Pulmonary artery endothelial cell (primary cell): Measurements from ENCODE around the gene SPEM1. TPM values are rescaled to one million over a fixed set of nuclear protein-coding genes. Genes with fewer than 3 reads are reported as not detected.

Source experiments
- DNase-seq: peaks from one replicate; pipeline ENCODE4 v3.0.0-alpha.2; 2011; ENCODE audit warnings: low read depth, low spot score
- total RNA-seq: library from RNA; depleted of rRNA; stranded (reverse); fragments of >200 nt; gene quantifications from 2 replicates; pipeline ENCODE4 v1.2.3, GENCODE V29; 2014

Gene SPEM1
- total RNA-seq, 1 donor from 2014 or later: not detected

DNA sequence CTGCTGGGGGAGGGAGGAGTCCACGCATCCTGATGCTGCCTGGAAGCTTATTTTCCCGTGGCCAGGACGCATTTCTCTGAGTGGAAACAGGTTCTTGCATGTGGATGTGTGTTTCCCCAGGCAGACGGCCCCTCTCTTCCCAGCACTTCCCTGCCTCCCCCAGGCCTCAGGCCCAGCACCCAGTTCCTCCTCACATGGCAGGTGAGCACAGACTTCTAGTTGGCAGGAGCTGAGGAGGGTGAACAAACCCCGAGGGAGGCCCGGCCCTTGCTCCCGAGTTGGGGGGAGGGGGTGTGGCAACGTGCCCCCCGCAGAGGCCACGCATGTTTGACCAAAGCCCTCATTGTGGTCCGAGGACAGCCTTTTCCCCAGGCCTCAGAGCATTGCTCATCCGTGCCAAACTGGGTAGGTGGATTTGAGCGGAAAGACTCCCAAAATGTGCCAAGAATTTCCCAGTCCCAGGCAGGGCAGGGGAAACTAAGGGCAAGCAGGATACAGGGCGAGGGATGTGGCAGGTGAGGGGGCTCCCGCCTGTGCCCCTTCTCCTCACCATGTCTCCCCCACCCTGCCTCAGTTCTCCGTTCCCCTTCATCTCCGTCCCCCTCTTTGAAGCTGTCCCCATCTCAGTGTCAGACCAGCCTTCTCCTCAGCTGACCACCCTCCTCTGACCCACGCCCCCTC is 1.5 kb upstream of the SPEM1 start:
- no peak for DNase-seq

DNA sequence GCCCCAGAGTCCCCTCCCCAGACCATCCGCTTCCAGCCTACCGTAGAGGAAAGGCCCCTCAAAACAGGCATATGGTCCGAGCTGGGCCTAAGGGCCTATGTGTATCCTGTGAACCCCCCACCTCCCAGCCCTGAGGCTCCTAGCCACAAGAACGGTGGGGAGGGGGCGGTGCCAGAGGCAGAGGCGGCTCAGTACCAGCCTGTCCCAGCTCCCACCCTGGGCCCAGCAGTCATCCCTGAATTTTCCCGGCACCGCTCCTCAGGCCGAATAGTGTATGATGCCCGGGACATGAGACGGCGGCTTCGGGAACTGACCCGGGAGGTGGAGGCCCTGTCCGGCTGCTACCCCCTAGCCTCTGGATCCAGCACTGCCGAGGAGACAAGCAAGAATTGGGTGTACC is 1.1 kb downstream of the SPEM1 start:
- no peak for DNase-seq

DNA sequence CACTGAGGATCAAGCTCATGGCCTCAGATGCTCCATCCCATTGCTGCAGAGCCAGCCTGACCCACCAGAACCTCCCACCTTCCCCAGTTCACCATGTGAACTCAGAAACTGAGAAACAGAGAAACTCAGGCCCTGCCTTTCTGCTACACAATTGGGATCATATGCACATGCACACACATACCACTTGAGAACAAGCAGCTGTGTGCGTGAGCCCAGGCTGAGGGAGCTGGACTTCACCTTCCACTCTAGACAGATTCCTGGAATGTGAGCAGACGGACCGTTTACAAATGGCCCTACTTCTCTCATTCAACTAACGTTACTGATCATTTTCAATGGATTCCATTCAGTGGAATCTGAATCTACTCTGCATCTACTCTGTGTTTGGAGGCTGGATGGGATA is 3.6 kb downstream of the SPEM1 start:
- DNase-seq: no peak

DNA sequence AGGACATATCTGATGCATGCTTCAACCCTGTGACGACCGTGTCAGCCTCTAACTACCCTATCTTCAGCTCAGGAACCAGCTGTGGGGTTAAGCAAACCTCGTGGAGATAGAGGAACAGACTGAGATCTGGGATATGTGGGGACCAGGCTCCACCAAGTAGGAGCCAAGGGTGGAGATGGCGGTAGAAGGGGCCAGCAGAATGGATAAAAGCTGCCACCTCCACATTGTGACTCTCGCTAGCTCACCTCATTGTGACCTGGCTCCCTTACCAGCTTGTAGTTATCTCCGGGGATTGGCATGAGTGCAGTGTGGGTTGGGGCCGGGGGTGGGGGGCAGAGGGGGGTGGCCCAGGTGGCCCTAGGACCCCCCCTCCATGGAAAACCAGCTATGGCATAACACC is 5.2 kb downstream of the SPEM1 start, which contains the start of gene SPEM2:
Gene SPEM2 (plus strand): TSS at position 301 of the 400 bp plus-strand sequence. CDS start 73 bp downstream, at position 374.
- no peak for DNase-seq

DNA sequence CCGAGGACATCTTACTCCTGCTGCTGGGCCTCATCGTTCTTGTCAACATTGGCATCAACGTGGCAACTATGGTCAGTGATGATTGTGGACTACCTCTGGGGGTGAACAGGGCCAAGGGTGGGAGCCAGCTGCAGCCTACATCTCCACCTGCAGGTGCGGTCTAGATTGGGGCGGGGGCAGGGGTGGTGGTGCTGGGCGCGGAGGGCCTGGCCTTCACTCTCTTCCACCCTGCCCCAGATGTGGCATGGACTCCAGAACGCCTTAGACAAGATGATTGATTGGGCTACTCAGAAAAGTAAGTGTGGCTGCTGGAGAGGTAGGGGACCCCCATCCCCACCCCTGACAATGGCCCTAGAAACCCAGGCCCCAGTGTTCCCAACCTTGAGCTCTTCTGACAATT is 5.6 kb downstream of the SPEM1 start:
- DNase-seq: no peak

DNA sequence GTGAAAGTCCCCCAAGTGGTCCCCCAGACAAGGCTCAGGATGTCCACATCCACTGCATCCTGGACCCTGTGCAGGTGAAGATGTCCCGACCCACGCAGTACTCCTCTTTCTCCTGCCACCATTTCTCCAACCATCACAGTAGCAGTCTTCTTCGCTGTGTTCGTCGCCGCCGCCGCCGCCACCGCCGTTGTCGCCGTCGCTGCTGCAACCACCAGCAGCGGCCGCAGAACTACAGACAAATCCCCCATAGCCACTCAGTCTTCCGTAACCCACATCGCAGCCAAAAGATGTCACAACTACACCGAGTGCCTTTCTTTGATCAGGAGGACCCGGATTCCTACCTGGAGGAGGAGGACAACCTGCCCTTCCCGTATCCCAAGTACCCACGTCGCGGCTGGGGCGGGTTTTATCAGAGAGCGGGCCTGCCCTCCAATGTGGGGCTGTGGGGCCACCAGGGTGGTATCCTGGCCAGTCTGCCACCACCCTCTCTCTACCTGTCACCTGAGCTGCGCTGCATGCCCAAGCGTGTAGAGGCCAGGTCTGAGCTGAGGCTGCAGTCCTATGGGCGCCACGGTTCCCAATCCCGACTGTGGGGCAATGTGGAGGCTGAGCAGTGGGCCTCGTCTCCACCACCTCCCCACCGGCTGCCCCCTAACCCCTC is 6.2 kb downstream of the SPEM1 start:
- DNase-seq: no peak

DNA sequence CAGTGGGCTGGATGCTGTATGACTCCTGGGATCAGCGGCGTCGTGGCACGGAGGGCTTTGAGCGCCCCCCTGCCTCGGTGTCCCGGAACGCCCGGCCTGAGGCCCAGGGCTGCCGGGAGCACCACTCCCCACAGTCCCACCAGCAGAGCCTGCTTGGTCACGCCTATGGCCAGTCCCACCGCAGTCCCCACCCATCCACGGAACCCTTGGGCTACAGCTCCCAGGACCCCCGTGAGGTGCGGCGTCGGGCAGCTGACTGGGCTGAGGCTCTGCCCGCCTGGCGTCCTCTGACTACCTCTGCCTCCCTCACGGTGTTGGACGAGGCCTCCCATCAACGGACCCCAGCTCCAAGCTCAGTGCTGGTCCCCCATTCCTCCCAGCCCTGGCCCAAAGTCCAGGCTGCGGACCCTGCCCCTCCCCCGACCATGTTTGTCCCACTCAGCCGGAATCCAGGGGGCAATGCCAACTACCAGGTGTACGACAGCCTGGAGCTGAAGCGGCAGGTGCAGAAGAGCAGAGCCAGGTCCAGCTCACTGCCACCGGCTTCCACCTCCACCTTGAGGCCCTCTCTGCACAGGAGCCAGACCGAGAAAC is 6.9 kb downstream of the SPEM1 start:
- no peak for DNase-seq

DNA sequence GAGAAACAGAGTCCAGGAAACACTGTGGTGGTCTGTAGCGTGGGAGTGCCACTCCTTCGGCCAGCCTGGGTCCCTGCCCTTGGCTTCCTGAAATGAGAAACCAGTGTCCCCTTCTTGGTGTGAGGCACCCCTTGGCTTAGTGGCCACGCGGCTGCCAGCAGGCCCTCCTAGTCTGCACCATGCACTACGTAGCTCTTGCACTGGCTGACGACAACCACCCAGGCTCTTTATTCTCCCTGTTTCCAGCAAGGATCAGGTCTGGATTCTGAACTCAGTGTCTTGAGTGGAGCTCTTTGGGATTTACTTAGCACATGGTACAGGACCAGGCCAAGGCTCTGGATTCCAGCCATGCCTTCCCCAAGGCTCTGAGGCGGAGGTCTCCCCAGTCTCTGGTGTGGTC is 7.4 kb downstream of the SPEM1 start:
- no peak for DNase-seq

DNA sequence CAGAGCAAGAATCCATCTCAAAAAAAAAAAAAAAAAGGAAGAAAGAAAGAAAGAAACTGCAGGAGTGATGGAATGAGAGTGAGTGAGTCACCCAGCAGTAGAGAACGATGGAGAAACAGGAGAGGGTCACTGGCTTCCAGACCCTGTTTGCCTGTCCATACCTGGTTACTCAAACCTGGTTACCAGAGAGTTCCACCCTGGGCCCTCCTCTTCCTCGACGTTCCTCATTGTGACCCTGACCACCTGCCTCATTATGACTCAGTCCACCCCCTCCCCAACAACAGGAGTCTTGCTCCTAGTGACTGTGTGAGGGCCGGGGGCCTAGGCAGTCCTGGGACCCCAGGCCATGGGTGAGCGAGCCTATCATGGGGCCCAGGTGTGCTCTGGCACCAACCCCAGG is 8.4 kb downstream of the SPEM1 start, which contains the start of gene SPEM3:
Gene SPEM3 (plus strand): TSS at position 301 of the 400 bp plus-strand sequence. CDS start 46 bp downstream, at position 347.
- no peak for DNase-seq

DNA sequence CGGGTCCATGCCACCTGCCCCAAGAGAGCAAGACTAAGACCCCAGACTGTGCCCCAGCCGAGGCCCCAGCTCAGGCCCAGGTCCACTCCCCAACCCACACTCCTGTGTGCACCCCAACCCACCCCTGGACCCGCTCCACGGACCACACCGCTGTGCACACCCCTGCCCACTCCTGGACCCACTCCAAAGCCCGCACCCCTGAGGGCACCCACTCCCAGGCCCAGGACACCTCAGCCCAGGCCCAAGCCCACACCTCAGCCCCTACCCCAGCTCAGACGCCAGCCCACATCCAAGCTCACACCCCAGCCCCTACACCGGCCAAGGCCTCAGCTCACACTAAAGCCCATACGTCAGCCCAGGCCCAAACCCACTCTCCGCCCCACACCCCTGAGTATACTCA is 9.6 kb downstream of the SPEM1 start:
- DNase-seq: no peak

DNA sequence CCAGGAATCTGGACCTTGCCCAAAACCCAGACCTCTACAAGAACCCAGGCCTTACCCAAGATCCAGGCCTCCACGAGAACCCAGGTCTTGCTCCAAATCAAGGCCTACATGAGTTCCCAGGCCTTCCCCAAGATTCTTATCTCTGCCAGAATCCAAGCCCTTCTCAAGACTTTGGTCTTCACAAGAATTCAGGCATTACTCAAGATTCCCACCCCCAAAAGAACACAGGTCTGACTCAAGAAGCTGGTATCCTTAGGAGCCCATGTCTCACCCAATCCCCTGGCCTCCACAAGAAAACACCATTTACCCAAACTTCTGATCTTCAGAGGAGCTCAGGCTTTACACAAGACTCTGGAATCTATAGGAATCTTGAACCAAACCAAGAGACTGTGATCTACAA is 11.1 kb downstream of the SPEM1 start:
- DNase-seq: no peak

DNA sequence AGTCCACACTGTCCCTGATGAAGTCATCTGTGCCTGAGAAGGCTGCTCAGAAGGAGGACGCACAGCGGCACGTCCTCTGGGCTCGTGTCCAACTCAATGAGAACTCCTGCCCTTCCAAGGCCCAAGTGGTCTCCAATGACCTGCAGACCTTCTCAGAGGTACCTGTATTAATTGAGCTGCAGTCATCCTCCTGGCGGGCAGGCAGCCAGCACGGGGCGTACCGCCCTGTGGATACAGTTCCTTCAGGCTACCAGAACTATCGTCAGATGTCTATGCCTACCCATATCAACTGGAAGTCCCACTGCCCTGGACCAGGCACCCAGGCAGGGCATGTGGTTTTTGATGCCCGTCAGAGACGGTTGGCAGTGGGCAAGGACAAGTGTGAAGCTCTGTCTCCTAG is 12.2 kb downstream of the SPEM1 start:
- no peak for DNase-seq

DNA sequence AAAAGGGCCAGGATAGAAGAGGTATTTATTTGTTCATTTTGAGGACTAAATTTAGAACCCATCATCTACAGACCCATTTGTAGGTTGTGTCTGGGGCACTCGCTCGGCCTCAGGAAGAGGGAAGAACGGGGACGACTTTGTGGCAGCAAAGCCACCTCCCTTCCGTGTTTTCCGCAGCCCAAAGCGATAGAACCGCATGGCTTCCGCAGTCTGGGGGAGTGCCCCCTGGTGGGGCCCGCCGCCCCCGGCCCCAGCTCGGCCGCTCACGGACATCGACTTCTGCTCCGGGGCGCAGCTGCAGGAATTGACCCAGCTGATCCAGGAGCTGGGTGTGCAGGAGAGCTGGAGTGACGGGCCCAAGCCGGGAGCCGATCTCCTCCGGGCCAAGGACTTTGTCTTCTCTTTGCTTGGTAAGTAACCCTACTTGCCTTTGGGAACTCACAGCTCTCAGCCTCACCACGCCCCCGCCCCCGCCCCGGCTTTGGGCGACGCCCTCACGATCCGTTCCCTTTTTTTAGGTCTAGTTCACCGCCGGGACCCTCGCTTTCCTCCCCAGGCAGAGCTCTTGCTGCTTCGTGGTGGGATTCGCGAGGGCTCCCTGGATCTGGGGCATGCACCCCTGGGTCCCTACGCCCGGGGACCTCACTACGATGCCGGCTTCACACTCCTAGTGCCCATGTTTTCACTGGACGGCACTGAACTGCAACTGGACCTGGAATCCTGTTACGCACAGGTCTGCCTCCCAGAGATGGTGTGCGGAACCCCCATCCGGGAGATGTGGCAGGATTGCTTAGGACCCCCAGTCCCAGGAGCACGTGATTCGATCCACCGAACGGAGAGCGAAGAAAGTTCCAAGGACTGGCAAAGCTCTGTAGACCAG is 15.8 kb downstream of the SPEM1 start:
- DNase-seq: no peak

DNA sequence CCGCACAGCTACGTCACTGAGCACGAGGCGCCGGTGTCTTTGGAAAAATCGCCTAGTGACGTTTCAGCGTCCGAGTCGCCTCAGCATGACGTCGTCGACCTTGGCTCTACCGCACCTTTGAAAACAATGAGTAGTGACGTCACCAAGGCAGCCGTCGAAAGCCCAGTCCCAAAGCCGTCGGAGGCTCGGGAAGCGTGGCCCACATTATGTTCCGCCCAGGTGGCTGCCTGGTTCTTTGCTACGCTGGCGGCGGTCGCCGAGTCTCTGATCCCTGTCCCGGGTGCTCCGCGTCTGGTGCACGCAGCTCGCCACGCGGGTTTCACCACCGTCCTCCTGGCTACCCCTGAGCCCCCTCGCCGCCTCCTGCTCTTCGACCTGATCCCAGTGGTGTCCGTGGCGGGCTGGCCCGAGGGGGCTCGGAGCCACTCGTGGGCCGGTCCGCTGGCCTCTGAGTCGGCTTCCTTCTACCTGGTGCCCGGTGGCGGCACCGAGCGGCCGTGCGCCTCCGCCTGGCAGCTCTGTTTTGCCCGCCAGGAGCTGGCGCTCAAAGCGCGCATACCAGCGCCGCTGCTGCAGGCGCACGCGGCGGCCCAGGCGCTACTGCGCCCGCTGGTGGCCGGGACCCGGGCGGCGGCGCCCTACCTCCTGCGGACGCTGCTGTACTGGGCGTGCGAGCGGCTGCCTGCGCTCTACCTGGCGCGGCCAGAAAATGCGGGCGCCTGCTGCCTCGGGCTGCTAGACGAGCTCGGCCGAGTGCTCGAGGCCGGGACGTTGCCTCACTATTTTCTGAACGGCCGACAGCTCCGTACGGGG is 16.6 kb downstream of the SPEM1 start:
- DNase-seq: peak; percentile 37

DNA sequence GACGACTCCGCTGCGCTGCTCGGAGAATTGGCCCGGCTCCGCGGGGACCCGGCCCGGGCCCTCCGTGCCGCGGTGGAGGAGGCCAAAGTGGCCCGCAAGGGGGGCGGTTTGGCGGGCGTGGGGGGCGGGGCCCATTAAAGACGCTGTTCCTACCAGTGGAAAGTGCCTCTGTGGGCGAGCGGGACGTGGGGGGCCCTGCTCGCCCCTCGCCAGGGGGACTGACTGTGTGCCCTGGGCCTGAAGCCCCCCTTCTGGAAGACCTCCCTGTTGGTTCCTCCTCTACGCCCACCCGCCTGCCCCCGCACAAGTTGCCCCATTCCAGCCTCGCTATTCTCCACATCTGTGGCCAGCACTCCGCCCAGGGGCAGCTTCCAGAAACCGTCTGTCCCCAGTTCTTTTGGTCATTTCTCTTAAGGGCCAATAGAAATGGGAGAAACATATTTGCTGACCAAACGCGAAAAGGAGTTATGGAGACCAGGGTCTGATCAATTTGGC is 17.3 kb downstream of the SPEM1 start:
- no peak for DNase-seq

DNA sequence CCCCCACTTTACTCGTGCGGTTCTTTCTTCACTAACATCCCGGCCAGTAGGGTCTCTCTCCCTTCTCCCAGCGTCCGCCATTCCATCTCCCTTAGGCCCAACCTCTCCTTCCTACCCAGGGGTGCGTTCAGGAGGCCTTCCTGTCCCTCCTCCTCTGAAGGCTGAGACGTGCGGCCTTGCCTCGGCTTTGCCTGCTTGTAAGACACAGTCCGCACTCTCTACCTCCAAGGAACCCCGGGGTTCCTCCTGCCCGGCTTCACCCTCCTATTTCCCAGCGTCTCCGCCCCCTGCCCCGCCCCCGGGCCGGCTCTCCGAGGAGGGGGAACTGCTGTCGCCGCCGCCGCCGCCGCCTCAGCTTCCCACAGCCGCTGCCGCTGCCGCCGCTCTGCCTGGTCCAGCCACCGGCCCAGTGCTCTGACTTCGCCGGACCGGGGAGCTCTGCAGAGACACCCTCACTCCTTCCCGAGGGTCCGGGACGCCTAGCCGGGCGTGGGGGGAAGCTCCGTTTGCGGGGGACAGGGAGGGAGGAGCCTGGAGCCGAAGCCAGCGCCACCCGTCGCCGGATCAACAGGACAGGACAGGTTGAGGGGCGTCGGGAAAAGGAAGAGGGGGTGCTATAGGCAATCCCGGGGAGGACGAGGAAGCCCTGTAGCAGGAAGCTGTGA is 18.0 kb downstream of the SPEM1 start:
- no peak for DNase-seq

DNA sequence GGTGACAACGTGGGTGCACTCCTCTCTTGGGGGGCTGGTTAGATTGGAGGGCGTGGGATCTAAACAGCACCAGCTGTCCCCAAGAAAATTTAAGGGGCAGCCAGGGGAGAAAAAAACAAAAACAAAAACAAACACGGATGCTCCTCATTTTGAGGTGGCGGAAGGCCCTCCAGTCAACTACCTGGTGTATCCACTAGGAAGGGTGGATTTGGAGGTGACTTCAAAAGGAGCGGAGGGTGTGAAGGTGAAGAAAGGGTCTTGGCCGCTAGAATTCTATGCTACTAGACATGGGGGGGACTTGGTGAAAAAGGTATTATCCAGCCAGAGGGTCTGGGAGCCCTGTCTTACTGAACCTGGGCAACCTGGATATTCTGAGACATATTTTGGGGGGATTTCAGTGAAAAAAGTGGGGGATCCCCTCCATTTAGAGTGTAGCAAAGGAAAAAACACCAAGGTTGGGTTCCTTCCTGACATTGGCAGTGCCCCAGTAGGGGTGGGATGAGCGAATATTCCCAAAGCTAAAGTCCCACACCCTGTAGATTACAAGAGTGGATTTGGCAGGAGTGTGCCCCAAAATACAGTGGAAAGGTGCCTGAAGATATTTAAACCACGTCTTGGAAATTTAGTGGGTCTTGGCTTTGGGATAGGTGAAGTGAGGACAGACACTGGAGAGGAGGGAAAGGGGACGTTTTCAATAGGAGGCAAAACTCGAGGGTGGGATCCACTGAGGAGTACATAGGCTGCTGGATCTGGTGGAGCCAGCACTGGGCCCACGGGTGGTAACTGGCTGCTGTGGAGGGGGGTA is 18.7 kb downstream of the SPEM1 start:
- DNase-seq: no peak

DNA sequence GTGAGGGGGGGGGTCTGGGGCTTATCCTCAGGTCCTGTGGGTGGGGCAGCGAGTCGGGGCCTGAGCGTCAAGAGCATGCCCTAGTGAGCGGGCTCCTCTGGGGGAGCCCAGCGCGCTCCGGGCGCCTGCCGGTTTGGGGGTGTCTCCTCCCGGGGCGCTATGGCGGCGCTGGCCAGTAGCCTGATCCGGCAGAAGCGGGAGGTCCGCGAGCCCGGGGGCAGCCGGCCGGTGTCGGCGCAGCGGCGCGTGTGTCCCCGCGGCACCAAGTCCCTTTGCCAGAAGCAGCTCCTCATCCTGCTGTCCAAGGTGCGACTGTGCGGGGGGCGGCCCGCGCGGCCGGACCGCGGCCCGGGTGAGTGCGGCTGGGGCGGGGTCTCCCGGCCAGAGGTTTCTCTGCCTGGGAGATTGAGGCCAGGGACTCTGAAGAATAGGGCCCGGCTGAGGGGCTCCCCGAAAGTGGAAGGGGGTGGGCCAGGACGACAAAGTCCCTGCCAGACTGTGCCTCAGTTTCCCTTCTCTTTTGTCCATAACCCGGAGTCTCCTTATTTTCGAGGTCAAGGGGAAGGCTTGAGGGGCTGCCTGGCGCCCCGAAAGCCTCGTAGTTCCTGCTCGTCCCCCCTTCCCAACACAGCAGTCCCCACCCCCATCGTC is 19.5 kb downstream of the SPEM1 start, which contains the start of gene FGF11:
Gene FGF11 (plus strand): TSS at position 51 of the 651 bp plus-strand sequence. CDS start 109 bp downstream, at position 160.
- no peak for DNase-seq
